ENCODE results near the gene KLHDC4. TPM values are rescaled to one million over a fixed set of nuclear protein-coding genes. Genes with fewer than 3 reads are reported as not detected.

Gene KLHDC4
- 10 to 100 TPM; 17.0 to 51.6 (median 23.2) TPM for total RNA-seq

- no peak for TF ChIP-seq CTCF (IDR thresholded peaks at IDR 0.05; ENCODE audit: low read depth)
Measured at GRCh38 chr16:87765776-87766484, at the start of gene KLHDC4. KLHDC4 (minus strand) TSS chr16:87765986; CDS start chr16:87765890, 96 bp downstream.

GRCh38 chr16:87815567-87815966 is 49.8 kb upstream of the KLHDC4 start:
- no peak for TF ChIP-seq CTCF (IDR thresholded peaks at IDR 0.05; ENCODE audit: low read depth)

GRCh38 chr16:87812200-87812656 is 46.4 kb upstream of the KLHDC4 start:
- TF ChIP-seq CTCF (IDR thresholded peaks at IDR 0.05; ENCODE audit: low read depth), result no peak

- TF ChIP-seq CTCF (IDR thresholded peaks at IDR 0.05; ENCODE audit: low read depth), result no peak
Measured at GRCh38 chr16:87809150-87809902, 43.5 kb upstream of the KLHDC4 start.

- TF ChIP-seq CTCF (IDR thresholded peaks at IDR 0.05; ENCODE audit: low read depth), result no peak
Measured at GRCh38 chr16:87808108-87808507, 42.3 kb upstream of the KLHDC4 start.

- no peak for TF ChIP-seq CTCF (IDR thresholded peaks at IDR 0.05; ENCODE audit: low read depth)
Measured at GRCh38 chr16:87806641-87807546, 41.1 kb upstream of the KLHDC4 start.

Measured in subcutaneous adipose tissue (tissue), 4 donors.